PC-3 (cell line): ENCODE measurements around the gene GATC.

Experiments
- EZH2 ChIP-seq: fragments of 300-600 bp; sonication (generic); IDR thresholded peaks from one replicate; pipeline ENCODE4 v1.6.1; 2017; ENCODE audit warnings: antibody characterized with exemption, mild to moderate bottlenecking, low read length; ENCODE audit not compliant: unreplicated experiment
- EZH2phosphoT487 ChIP-seq: fragments of 300-600 bp; sonication (generic); IDR thresholded peaks from 2 replicates; pipeline ENCODE4 v1.6.1; 2018; ENCODE audit warnings: mild to moderate bottlenecking, antibody characterized with exemption, low read length, borderline replicate concordance
- TF ChIP-seq, protein P1 (sequence below): fragments of 300-600 bp; sonication (generic); conservative IDR thresholded peaks from 2 replicates; pipeline ENCODE4 v1.5.1; 2017; ENCODE audit warnings: antibody characterized with exemption, low read depth, mild to moderate bottlenecking, low read length

DNA sequence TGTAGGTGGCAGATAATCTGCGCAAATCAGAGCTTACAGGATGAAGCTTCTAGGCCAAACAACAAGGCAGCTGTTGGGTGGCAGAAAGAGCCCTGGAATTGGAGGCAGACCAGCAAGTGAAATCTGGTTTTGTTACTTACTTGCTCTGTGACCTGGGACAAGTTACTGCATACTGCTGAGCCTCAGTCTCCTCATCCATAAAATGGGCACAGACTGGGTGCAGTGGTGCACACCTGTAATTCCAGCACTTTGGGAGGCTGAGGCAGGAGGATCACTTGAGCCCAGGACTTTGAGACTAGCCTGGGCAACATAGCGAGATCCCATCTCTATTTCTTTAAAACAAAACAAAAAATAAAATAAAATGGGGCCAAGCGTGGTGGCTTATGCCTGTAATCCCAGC is 39.7 kb upstream of the GATC start:
- TF ChIP-seq, protein P1, sequence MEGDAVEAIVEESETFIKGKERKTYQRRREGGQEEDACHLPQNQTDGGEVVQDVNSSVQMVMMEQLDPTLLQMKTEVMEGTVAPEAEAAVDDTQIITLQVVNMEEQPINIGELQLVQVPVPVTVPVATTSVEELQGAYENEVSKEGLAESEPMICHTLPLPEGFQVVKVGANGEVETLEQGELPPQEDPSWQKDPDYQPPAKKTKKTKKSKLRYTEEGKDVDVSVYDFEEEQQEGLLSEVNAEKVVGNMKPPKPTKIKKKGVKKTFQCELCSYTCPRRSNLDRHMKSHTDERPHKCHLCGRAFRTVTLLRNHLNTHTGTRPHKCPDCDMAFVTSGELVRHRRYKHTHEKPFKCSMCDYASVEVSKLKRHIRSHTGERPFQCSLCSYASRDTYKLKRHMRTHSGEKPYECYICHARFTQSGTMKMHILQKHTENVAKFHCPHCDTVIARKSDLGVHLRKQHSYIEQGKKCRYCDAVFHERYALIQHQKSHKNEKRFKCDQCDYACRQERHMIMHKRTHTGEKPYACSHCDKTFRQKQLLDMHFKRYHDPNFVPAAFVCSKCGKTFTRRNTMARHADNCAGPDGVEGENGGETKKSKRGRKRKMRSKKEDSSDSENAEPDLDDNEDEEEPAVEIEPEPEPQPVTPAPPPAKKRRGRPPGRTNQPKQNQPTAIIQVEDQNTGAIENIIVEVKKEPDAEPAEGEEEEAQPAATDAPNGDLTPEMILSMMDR, result no peak
- TF ChIP-seq EZH2phosphoT487 (no peak), EZH2 (no peak)
